ENCODE data around the gene TSGA10IP. TPM values are rescaled to one million over a fixed set of nuclear protein-coding genes. Genes with fewer than 3 reads are reported as not detected.

Gene TSGA10IP
- total and polyA plus RNA-seq, 11 donors = 0.51 TPM; not detected in 10

DNA sequence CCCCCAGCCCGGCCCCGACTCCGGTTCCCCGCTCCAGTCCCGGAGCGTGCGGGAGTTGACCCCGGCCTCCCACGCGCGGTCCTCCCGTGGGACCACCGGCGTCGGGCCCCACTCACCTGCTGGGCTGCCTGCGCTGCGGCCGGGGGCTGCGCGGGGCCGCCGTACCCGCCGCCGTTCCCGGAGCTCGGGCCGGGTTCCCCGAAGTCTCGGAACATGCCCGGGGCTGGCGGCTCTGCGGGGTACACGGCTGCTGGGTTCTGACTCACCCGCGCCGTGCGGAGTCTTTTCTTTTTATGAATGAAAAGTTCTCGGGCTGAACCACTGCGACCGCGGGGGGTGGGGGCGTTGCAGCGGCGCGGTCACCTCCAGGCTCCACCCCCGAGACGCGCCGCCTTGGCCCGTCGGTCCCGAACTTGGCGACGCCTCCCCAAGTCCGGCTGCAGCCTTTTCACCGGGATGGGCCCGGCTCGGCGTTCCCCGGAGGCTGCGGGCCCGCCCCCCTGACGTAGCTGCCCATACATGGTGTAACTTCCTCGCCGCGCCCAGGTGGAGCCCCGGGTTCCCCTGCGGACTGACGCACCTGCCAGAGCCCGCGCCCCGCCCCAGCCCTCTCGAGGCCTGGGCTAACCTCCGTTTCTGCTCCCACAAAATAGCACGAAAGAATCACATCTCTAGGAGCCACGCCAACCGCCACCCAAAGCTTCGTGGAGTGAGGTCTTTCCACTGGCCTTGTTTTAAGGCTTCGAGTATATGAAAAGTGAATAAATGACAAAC lies 45.0 kb upstream of the TSGA10IP start, which contains the start of gene FOSL1:
Gene FOSL1 (minus strand): TSS at position 264 of the 774 bp plus-strand sequence. CDS start 49 bp downstream, at position 215.
- 2 to 6% (median 2%) methylated on average over 31 to 80 of the region's 80 CpGs for WGBS, 4 donors
- peak; percentile 77 to 96 (median 92) for ATAC-seq

DNA sequence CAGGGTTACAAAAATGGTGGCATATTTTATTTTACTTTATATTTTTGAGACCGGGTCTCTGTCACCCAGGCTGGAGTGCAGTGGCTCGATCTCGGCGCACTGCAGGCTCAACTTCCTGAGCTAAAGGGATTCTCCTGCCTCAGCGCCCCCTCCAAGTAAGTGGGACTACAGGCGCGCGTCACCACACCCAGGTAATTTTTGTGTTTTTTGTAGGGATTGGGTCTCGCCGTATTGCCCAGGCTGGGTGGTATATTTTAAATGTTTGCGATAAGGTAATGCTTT lies 44.4 kb upstream of the TSGA10IP start:
- no peaks in the 10 kb centered on the region for H3K9me3 ChIP-seq
- H3K27ac ChIP-seq = peak overlapping the region in 6 of 12 donors; percentile 20 to 82 (median 65)
- intact Hi-C loops (cut with DNase I) = no loop called here
- H3K27me3 ChIP-seq = peaks cover 0 to 15% (median 0%) of the 10 kb centered on the region in 9 donors
- no peak for DNase-seq
- WGBS, 4 donors = 69 to 80% (median 73%) methylated on average over 11 of the region's 11 CpGs
- peak overlapping the region in 11 of 12 donors; percentile 51 to 81 (median 61) for H3K4me3 ChIP-seq
- no peaks in the 10 kb centered on the region for H3K36me3 ChIP-seq
- ATAC-seq = no peak
- peaks cover 0 to 27% (median 18%) of the 10 kb centered on the region in 12 donors for H3K4me1 ChIP-seq
- TF ChIP-seq, protein P1, sequence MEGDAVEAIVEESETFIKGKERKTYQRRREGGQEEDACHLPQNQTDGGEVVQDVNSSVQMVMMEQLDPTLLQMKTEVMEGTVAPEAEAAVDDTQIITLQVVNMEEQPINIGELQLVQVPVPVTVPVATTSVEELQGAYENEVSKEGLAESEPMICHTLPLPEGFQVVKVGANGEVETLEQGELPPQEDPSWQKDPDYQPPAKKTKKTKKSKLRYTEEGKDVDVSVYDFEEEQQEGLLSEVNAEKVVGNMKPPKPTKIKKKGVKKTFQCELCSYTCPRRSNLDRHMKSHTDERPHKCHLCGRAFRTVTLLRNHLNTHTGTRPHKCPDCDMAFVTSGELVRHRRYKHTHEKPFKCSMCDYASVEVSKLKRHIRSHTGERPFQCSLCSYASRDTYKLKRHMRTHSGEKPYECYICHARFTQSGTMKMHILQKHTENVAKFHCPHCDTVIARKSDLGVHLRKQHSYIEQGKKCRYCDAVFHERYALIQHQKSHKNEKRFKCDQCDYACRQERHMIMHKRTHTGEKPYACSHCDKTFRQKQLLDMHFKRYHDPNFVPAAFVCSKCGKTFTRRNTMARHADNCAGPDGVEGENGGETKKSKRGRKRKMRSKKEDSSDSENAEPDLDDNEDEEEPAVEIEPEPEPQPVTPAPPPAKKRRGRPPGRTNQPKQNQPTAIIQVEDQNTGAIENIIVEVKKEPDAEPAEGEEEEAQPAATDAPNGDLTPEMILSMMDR (IDR thresholded peaks at IDR 0.05) = no peak
- TF ChIP-seq POLR2A (IDR thresholded peaks at IDR 0.05) = no peak

More for the DNA sequence above, 45.0 kb upstream of the TSGA10IP start, which contains the start of gene FOSL1:
- Histone ChIP-seq H3K36me3 (no peaks in the 10 kb centered on the region), H3K27ac (peak within 1 kb of the TSS in 8 of 12 donors; percentile 20 to 82 (median 65)), H3K27me3 (peaks cover 0 to 15% (median 0%) of the 10 kb centered on the region in 9 donors), H3K4me3 (peak within 1 kb of the TSS; percentile 41 to 81 (median 61)), H3K4me1 (peaks cover 0 to 27% (median 18%) of the 10 kb centered on the region in 12 donors), H3K9me3 (no peaks in the 10 kb centered on the region)
- peak in 1 of 2 donors; percentile 71 for TF ChIP-seq POLR2A (IDR thresholded peaks at IDR 0.05)
- TF ChIP-seq, protein P1 (IDR thresholded peaks at IDR 0.05) = peak in 1 of 12 donors; percentile 17
- peak; percentile 86 to 93 (median 89) for DNase-seq
- intact Hi-C loops (cut with DNase I) = no loop called here

DNA sequence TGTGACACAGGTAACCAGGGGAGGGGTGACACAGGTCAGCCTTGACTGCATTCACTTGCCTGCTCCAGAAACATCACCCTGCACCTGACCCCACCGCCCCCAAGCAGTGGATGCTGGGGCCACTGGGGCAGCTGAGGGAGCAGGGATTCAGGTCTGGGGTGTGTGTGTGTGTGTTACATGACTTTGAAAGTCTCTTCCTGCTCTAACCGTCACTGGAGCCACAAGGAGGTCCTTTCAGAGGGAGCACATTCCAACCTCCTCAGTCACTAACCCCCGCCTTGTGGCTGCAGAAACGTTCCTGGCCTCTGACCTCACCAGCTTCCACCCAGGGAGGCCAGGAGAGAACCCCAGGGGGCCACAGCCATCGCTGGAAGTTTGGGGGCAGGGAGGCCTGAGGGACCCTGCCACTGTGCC lies 42.2 kb upstream of the TSGA10IP start:
- intact Hi-C loops (cut with DNase I) = no loop called here
- TF ChIP-seq, protein P1 (IDR thresholded peaks at IDR 0.05) = no peak
- no peak for TF ChIP-seq POLR2A (IDR thresholded peaks at IDR 0.05)
- WGBS, 4 donors = 28 to 56% (median 32%) methylated on average over 3 to 5 of the region's 5 CpGs
- peak in 1 of 5 donors; percentile 15 for DNase-seq
- no peaks in the 10 kb centered on the region for H3K36me3 ChIP-seq
- peaks cover 0 to 15% (median 0%) of the 10 kb centered on the region in 9 donors for H3K27me3 ChIP-seq
- peaks cover 0 to 26% (median 18%) of the 10 kb centered on the region in 12 donors for H3K4me1 ChIP-seq
- no peak overlapping the region for H3K27ac ChIP-seq
- no peaks in the 10 kb centered on the region for H3K9me3 ChIP-seq
- ATAC-seq = no peak
- H3K4me3 ChIP-seq = no peak overlapping the region

DNA sequence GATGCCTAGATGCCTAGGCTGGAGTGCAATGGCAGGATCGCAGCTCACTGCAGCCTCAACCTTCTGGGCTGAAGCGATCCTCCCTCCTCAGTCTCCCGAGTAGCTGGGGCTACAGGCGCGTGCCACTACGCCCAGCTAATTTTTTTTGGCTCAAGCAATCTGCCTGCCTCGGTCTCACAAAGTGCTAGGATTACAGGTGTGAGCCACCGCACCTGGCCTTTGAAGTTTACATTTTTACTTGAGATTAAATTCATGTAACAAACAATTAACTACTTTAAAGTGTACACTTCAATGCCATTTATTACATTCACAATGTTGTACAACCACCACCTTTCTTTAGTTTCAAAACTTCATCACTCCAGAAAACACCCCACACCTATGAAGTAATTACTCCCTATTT lies 41.6 kb upstream of the TSGA10IP start:
- no peak for TF ChIP-seq POLR2A (IDR thresholded peaks at IDR 0.05)
- TF ChIP-seq, protein P1 (IDR thresholded peaks at IDR 0.05) = no peak
- intact Hi-C loops (cut with DNase I) = no loop called here
- WGBS, 4 donors = 81 to 86% (median 86%) methylated on average over 8 of the region's 8 CpGs
- H3K27me3 ChIP-seq = peaks cover 0 to 15% (median 0%) of the 10 kb centered on the region in 9 donors
- peaks cover 0 to 23% (median 17%) of the 10 kb centered on the region in 12 donors for H3K4me1 ChIP-seq
- H3K27ac ChIP-seq = no peak overlapping the region
- ATAC-seq (no peak), DNase-seq (no peak)
- no peaks in the 10 kb centered on the region for H3K36me3 ChIP-seq
- H3K9me3 ChIP-seq = no peaks in the 10 kb centered on the region
- no peak overlapping the region for H3K4me3 ChIP-seq

Measured in heart left ventricle (tissue), 16 donors.